Measurements from ENCODE around the gene C10orf95. TPM values are rescaled to one million over a fixed set of nuclear protein-coding genes. Genes with fewer than 3 reads are reported as not detected.

C10orf95 gene
- total and polyA plus RNA-seq, 2 donors (not counting 3 experiments of a cell fraction or from before 2014, with no cell fraction given) = 0.08 TPM; not detected in 1

- no peak overlapping the region for H3K4me2 ChIP-seq (ENCODE audit: insufficient read depth, low read length)
- ChIA-PET CTCF (no interaction called here), POLR2A (no interaction called here)
- DNase-seq (ENCODE audit: low read depth, low spot score) = no peak
- H3K9me1 ChIP-seq (replicated peaks; ENCODE audit: control insufficient read depth, extremely low read depth, insufficient read depth, low read length) = no peaks in the 10 kb centered on the region
- H2AFZ ChIP-seq (ENCODE audit: low read depth, low read length) = no peak overlapping the region
- intact Hi-C loops (cut with micrococcal nuclease) (no loop called here), dilution Hi-C loops (cut with MboI; ENCODE audit: extremely low pct_ligation_motif_present, low sequenced_read_pairs) (no loop called here)
- no peaks in the 10 kb centered on the region for H3K36me3 ChIP-seq (ENCODE audit: control insufficient read depth in 2 of 2, extremely low read depth in 1 of 2, insufficient read depth in 2 of 2, low read length in 2 of 2)
- no peaks in the 10 kb centered on the region for H3K79me2 ChIP-seq (ENCODE audit: control insufficient read depth, insufficient read depth, low read length)
- no TSS peak for BruUV-seq (replicated peaks)
- no peak overlapping the region for H3K4me3 ChIP-seq (replicated peaks in 1 of 3; ENCODE audit: insufficient read depth in 1 of 3, low read depth in 1 of 3, low read length in 3 of 3)
- no peaks in the 10 kb centered on the region for H3K9me3 ChIP-seq (replicated peaks; ENCODE audit: control insufficient read depth, insufficient read depth, low read length)
- H3K4me1 ChIP-seq (ENCODE audit: control insufficient read depth, extremely low read depth, insufficient read depth, low read length) = no peaks in the 10 kb centered on the region
- H4K20me1 ChIP-seq (replicated peaks; ENCODE audit: control insufficient read depth, extremely low read depth, insufficient read depth, low read length) = no peaks in the 10 kb centered on the region
- no peak for FAIRE-seq
- TF ChIP-seq CTCF (IDR thresholded peaks at IDR 0.05; ENCODE audit: extremely low read depth in 1 of 2, insufficient read depth in 1 of 2, low read depth in 1 of 2, low read length in 2 of 2) = no peak
- no peak for TF ChIP-seq MYC (IDR thresholded peaks at IDR 0.05; ENCODE audit: low read depth, low read length)
- TF ChIP-seq, protein P1, sequence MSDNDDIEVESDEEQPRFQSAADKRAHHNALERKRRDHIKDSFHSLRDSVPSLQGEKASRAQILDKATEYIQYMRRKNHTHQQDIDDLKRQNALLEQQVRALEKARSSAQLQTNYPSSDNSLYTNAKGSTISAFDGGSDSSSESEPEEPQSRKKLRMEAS (IDR thresholded peaks at IDR 0.05; ENCODE audit: insufficient read depth, insufficient read length) = no peak
- no peak for TF ChIP-seq JUN (IDR thresholded peaks at IDR 0.05; ENCODE audit: borderline replicate concordance, insufficient read depth, insufficient read length, low read depth)
- no peak for TF ChIP-seq FOS (IDR thresholded peaks at IDR 0.05; ENCODE audit: borderline replicate concordance, insufficient read depth, low read length)
- TF ChIP-seq POLR2A (IDR thresholded peaks at IDR 0.05; ENCODE audit: low read depth, low read length) = no peak
- TF ChIP-seq GATA2 (IDR thresholded peaks at IDR 0.05; ENCODE audit: insufficient read depth, insufficient read length, low read depth, low read length) = no peak
- no peak for TF ChIP-seq EZH2 (IDR thresholded peaks at IDR 0.05; ENCODE audit: borderline replicate concordance, low read depth, low read length, severe bottlenecking)
- no peak for TF ChIP-seq POLR2AphosphoS5 (IDR thresholded peaks at IDR 0.05; ENCODE audit: insufficient read depth, low read depth, low read length)
- H3K27me3 ChIP-seq (ENCODE audit: control insufficient read depth in 2 of 2, insufficient read depth in 2 of 2, low read length in 2 of 2) = peaks cover 0 to 4% of the 10 kb centered on the region in 2 experiments
- H3K27ac ChIP-seq (ENCODE audit: insufficient read depth, low read depth, low read length) = no peak overlapping the region
- no peak overlapping the region for H3K9ac ChIP-seq (replicated peaks; ENCODE audit: extremely low read depth, insufficient read depth, low read length)
Measured at GRCh38 chr10:102467318-102467717, 16.0 kb upstream of the C10orf95 start.
